Gastroesophageal sphincter (tissue), 3 donors: ENCODE data around the gene DZIP3.

Source experiments
- CTCF ChIP-seq, 4 experiments: fragments of 200-600 bp in 2 of 4; fragments of 450-650 bp in 2 of 4; sonication (generic) in 1 of 4; IDR thresholded peaks; one replicate each; pipeline ENCODE4 v1.5.1; 2017 to 2019; ENCODE audit warnings: antibody characterized with exemption in 4 of 4, mild to moderate bottlenecking in 2 of 4, moderate library complexity in 2 of 4
- POLR2A ChIP-seq, 2 donors: fragments of 450-650 bp; IDR thresholded peaks; one replicate each; pipeline ENCODE4 v1.6.1; 2017; ENCODE audit warnings: antibody characterized with exemption in 2 of 2, mild to moderate bottlenecking in 2 of 2, moderate library complexity in 1 of 2
- POLR2AphosphoS5 ChIP-seq: sonication (generic); formaldehyde crosslinking; IDR thresholded peaks from one replicate; pipeline ENCODE4 v1.6.1; 2017; ENCODE audit warnings: antibody characterized with exemption

- TF ChIP-seq CTCF (IDR thresholded peaks at IDR 0.05) (no peak), POLR2A (IDR thresholded peaks at IDR 0.05) (no peak), POLR2AphosphoS5 (no peak)
These were observed 83.2 kb downstream of the DZIP3 start for GRCh38 chr3:108672701-108673100.
